HEK293 (cell line): ENCODE data around the gene TRA2A.
"Not testable (repeated sequence)": the region's sequence is repeated elsewhere in the genome, so short reads cannot be mapped to it uniquely, and the experiment has no call there.

Source experiments
- CTCF ChIA-PET: fragments of 350-600 bp; formaldehyde crosslinking; extraction: SDS; loops from one replicate; lab custom pipeline; 2021; ENCODE audit warnings: antibody characterized with exemption; lab: Yijun Ruan, JAX
- POLR2A ChIA-PET: fragments of 300-600 bp; formaldehyde crosslinking; extraction: SDS; loops from one replicate; lab custom pipeline; 2020; ENCODE audit warnings: antibody characterized with exemption, inconsistent platforms; lab: Yijun Ruan, JAX
- H3K27ac ChIP-seq: fragments of 200-500 bp; sonication (Bioruptor generic); 2 replicates; pipeline ENCODE4 v1.5.1; 2014; ENCODE audit warnings: low read depth, low read length, control low read depth, inconsistent platforms; ENCODE audit errors: extremely low read depth
- H3K36me3 ChIP-seq, 2 experiments: fragments of 200-500 bp in 1 of 2; sonication (Bioruptor generic) in 1 of 2; 1 replicate in 1 of 2; 2 replicates in 1 of 2; pipeline ENCODE4 v1.5.1; 2014 to 2017; ENCODE audit warnings: inconsistent platforms in 2 of 2, low read length in 2 of 2; ENCODE audit not compliant: control insufficient read depth in 2 of 2, insufficient read depth in 1 of 2
- H3K4me1 ChIP-seq: fragments of 200-500 bp; sonication (Bioruptor generic); 2 replicates; pipeline ENCODE4 v1.5.1; 2014; ENCODE audit warnings: mild to moderate bottlenecking, low read length, inconsistent platforms; ENCODE audit not compliant: control insufficient read depth, insufficient read depth
- H3K4me3 ChIP-seq: 2 replicates; pipeline ENCODE4 v1.5.1; 2011; ENCODE audit warnings: low read depth, mild to moderate bottlenecking, control low read depth, low read length, moderate library complexity
- H3K9me3 ChIP-seq: fragments of 200-500 bp; sonication (Bioruptor generic); 2 replicates; pipeline ENCODE4 v1.5.1; 2014; ENCODE audit warnings: low read depth, low read length, inconsistent platforms; ENCODE audit not compliant: control insufficient read depth, insufficient read depth
- EGR2 ChIP-seq: fragments of 450-650 bp; formaldehyde crosslinking; IDR thresholded peaks from 2 replicates; pipeline ENCODE4 v1.5.1; 2016; ENCODE audit warnings: low read depth, missing biosample characterization, missing genetic modification characterization
- MEIS1 ChIP-seq: sonication (generic); formaldehyde crosslinking; IDR thresholded peaks from 2 replicates; pipeline ENCODE4 v1.8.1; 2022; ENCODE audit warnings: missing genetic modification reagents, mild to moderate bottlenecking, borderline replicate concordance
- PRDM1 ChIP-seq: fragments of 450-650 bp; formaldehyde crosslinking; IDR thresholded peaks from 2 replicates; pipeline ENCODE4; 2016; ENCODE audit warnings: missing biosample characterization, missing genetic modification characterization
- SALL2 ChIP-seq: fragments of 450-650 bp; formaldehyde crosslinking; IDR thresholded peaks from 2 replicates; pipeline ENCODE4 v1.5.0; 2017; ENCODE audit warnings: missing biosample characterization, mild to moderate bottlenecking, missing genetic modification characterization, borderline replicate concordance
- SCRT1 ChIP-seq: fragments of 450-650 bp; formaldehyde crosslinking; IDR thresholded peaks from 2 replicates; pipeline ENCODE4 v1.5.1; 2016; ENCODE audit warnings: missing biosample characterization, missing genetic modification characterization, borderline replicate concordance
- SCRT2 ChIP-seq: fragments of 450-650 bp; formaldehyde crosslinking; IDR thresholded peaks from 2 replicates; pipeline ENCODE4 v1.5.1; 2016; ENCODE audit warnings: missing biosample characterization, missing genetic modification characterization
- SP7 ChIP-seq: fragments of 450-650 bp; formaldehyde crosslinking; IDR thresholded peaks from 2 replicates; pipeline ENCODE4 v1.5.1; 2016; ENCODE audit warnings: missing biosample characterization, missing genetic modification characterization
- ZNF169 ChIP-seq: fragments of 450-650 bp; formaldehyde crosslinking; IDR thresholded peaks from 2 replicates; pipeline ENCODE4 v1.5.1; 2016; ENCODE audit warnings: missing biosample characterization, missing genetic modification characterization
- ZNF202 ChIP-seq: fragments of 450-650 bp; formaldehyde crosslinking; IDR thresholded peaks from 2 replicates; pipeline ENCODE4 v1.5.1; 2016; ENCODE audit warnings: missing biosample characterization, missing genetic modification characterization, borderline replicate concordance
- ZNF354C ChIP-seq: fragments of 450-650 bp; formaldehyde crosslinking; IDR thresholded peaks from 2 replicates; pipeline ENCODE4 v1.5.1; 2016; ENCODE audit warnings: missing biosample characterization, missing genetic modification characterization, low read depth, borderline replicate concordance
- ZNF560 ChIP-seq: fragments of 450-650 bp; formaldehyde crosslinking; IDR thresholded peaks from 2 replicates; pipeline ENCODE4 v1.5.1; 2017; ENCODE audit warnings: missing biosample characterization, missing genetic modification characterization, borderline replicate concordance
- TF ChIP-seq, protein P1 (sequence below): fragments of 450-650 bp; formaldehyde crosslinking; IDR thresholded peaks from 2 replicates; pipeline ENCODE4; 2016; ENCODE audit warnings: missing biosample characterization, missing genetic modification characterization
- TF ChIP-seq, protein P2 (sequence below): fragments of 450-650 bp; formaldehyde crosslinking; IDR thresholded peaks from 2 replicates; pipeline ENCODE4 v1.5.1; 2016; ENCODE audit warnings: missing biosample characterization, missing genetic modification characterization
- TF ChIP-seq, protein P3 (sequence below): fragments of 450-650 bp; formaldehyde crosslinking; IDR thresholded peaks from 2 replicates; pipeline ENCODE4 v1.5.1; 2016; ENCODE audit warnings: missing biosample characterization, missing genetic modification characterization, borderline replicate concordance

The TRA2A gene

DNA sequence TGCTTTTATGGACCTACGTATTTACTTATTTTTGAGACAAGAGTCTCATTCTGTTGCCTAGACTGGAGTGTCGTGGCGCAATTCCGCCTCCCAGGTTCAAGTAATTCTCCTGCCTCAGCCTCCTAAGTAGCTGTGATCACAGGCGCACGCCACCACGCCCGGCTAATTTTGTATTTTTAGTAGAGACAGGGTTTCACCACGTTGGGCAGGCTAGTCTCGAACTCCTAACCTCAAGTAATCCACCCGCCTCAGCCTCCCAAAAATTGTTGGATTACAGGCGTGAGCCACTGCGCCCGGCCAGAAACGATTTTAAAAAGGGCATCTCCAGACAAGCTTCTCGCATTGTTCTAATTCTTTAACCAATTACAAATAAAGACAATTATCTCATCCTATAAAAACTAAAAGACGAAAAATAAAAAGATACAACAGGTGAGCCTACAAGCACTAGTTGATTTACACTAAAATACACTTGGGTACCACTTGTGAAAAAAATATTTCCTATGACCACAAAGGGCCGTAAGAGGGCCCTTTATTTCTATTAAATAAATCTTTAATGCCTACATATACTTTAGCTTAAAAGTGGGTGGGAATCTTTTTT, 2.4 kb downstream of the TRA2A start:
- POLR2A ChIA-PET = interaction anchor here (0.8 to 1.7 kb wide), 4 partner anchors 55 to 256 kb away, joined by 3 to 6 read pairs (median 3); no protein-coding TSS in a partner anchor
- Histone ChIP-seq H3K4me1 (peaks cover 25% of the 10 kb centered on the region), H3K36me3 (no peaks in the 10 kb centered on the region), H3K4me3 (peak overlapping the region; percentile 92), H3K27ac (peak overlapping the region; percentile 20; the same call in 1 of the 2 replicates), H3K9me3 (no peaks in the 10 kb centered on the region)
- TF ChIP-seq SCRT2 (tag by site-specific recombination) (peak; percentile 96), EGR2 (tag by site-specific recombination) (no peak), SCRT1 (tag by site-specific recombination) (peak; percentile 85; the same call in 1 of the 2 replicates), ZNF560 (no peak)
- CTCF ChIA-PET = interaction anchor here (0.6 to 1.2 kb wide), 5 partner anchors 17 to 803 kb away, joined by 3 to 6 read pairs (median 3); no protein-coding TSS in a partner anchor

DNA sequence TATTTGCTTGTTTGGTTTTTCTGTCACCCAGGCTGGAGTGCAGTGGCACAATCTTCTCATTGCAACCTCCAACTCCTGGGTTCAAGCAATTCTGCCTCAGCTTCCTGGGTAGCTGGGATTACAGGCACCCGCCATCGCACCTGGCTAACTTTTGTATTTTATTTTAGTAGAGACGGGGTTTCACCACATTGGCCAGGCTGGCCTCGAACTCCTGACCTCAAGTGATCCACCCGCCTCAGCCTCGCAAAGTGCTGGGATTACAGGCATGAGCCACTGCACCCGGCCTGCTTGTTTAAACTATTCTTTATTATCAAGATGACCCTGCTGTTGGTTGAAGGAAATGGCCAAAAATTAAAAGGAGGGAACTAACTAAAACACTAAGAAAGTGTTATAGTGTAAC, 6.2 kb downstream of the TRA2A start:
- CTCF ChIA-PET = interaction anchor here (0.6 kb wide), 1 partner anchor 12 kb away, joined by 4 read pairs; no protein-coding TSS in a partner anchor
- H3K36me3 ChIP-seq = peaks cover 15 to 16% of the 10 kb centered on the region in 2 experiments
- POLR2A ChIA-PET = interaction anchor here (0.6 kb wide), 1 partner anchor 114 kb away, joined by 5 read pairs; no protein-coding TSS in a partner anchor

DNA sequence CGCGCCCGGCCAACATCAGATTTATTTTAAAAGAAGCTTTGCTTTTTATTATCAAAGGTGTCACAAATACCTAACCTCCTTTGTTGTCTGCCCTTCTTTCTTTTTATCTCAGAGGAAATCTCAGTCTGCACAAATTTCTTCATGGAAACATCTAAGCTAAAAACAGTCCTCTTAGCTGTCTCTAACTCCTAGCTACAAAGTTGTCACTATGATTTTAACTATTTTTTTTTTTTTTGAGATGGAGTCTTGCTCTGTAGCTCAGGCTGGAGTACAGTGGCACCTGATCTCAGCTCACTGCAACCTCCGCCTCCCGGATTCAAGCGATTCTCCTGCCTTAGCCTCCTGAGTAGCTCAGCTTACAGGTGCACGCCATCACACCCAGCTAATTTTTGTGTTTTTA, 7.3 kb downstream of the TRA2A start:
- no peaks in the 10 kb centered on the region for H3K9me3 ChIP-seq
- POLR2A ChIA-PET = interaction anchor here (1.2 kb wide), 1 partner anchor 57 kb away, joined by 4 read pairs; no protein-coding TSS in a partner anchor

More for the DNA sequence above, 6.2 kb downstream of the TRA2A start:
- not testable (repeated sequence) for H3K9me3 ChIP-seq, H3K27ac ChIP-seq, H3K4me3 ChIP-seq
- peaks cover 36% of the 10 kb centered on the region for H3K4me1 ChIP-seq

More for the DNA sequence above, 7.3 kb downstream of the TRA2A start:
- TF ChIP-seq SP7 (tag by site-specific recombination) = no peak
- TF ChIP-seq, protein P1, sequence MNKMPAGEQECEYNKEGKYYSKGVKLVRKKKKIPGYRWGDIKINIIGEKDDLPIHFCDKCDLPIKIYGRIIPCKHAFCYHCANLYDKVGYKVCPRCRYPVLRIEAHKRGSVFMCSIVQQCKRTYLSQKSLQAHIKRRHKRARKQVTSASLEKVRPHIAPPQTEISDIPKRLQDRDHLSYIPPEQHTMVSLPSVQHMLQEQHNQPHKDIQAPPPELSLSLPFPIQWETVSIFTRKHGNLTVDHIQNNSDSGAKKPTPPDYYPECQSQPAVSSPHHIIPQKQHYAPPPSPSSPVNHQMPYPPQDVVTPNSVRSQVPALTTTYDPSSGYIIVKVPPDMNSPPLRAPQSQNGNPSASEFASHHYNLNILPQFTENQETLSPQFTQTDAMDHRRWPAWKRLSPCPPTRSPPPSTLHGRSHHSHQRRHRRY = no peak
- TF ChIP-seq SALL2 (tag by site-specific recombination) = no peak
- TF ChIP-seq PRDM1 = no peak
- no peak for TF ChIP-seq ZNF169 (tag by site-specific recombination)
- TF ChIP-seq, protein P2, sequence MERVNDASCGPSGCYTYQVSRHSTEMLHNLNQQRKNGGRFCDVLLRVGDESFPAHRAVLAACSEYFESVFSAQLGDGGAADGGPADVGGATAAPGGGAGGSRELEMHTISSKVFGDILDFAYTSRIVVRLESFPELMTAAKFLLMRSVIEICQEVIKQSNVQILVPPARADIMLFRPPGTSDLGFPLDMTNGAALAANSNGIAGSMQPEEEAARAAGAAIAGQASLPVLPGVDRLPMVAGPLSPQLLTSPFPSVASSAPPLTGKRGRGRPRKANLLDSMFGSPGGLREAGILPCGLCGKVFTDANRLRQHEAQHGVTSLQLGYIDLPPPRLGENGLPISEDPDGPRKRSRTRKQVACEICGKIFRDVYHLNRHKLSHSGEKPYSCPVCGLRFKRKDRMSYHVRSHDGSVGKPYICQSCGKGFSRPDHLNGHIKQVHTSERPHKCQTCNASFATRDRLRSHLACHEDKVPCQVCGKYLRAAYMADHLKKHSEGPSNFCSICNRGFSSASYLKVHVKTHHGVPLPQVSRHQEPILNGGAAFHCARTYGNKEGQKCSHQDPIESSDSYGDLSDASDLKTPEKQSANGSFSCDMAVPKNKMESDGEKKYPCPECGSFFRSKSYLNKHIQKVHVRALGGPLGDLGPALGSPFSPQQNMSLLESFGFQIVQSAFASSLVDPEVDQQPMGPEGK (tag by site-specific recombination) = no peak
- TF ChIP-seq ZNF354C (tag by site-specific recombination) = no peak
- TF ChIP-seq MEIS1 = no peak
- no peak for TF ChIP-seq ZNF202 (tag by site-specific recombination)
- TF ChIP-seq, protein P3, sequence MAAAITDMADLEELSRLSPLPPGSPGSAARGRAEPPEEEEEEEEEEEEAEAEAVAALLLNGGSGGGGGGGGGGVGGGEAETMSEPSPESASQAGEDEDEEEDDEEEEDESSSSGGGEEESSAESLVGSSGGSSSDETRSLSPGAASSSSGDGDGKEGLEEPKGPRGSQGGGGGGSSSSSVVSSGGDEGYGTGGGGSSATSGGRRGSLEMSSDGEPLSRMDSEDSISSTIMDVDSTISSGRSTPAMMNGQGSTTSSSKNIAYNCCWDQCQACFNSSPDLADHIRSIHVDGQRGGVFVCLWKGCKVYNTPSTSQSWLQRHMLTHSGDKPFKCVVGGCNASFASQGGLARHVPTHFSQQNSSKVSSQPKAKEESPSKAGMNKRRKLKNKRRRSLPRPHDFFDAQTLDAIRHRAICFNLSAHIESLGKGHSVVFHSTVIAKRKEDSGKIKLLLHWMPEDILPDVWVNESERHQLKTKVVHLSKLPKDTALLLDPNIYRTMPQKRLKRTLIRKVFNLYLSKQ = no peak
- TF ChIP-seq, all 188 proteins: peak for 0
- Histone ChIP-seq H3K27ac (no peak overlapping the region), H3K4me3 (no peak overlapping the region), H3K36me3 (peaks cover 26 to 27% of the 10 kb centered on the region in 2 experiments), H3K4me1 (peaks cover 36% of the 10 kb centered on the region)
- CTCF ChIA-PET = interaction anchor here (0.5 to 1.7 kb wide), 11 partner anchors 9 to 438 kb away, joined by 3 to 6 read pairs (median 3); partner anchors contain the start of gene MALSU1
